K562 (cell line): Measurements from ENCODE around the gene MTMR3. TPM values are rescaled to one million over a fixed set of nuclear protein-coding genes. Genes with fewer than 3 reads are reported as not detected.

Source experiments
- ELF4 ChIP-seq: fragments of 450-650 bp; formaldehyde crosslinking; IDR thresholded peaks from 2 replicates; pipeline ENCODE4 v1.4.0; 2022; ENCODE audit warnings: missing genetic modification characterization
- FUS ChIP-seq: fragments of 200-400 bp; formaldehyde crosslinking; optimal IDR thresholded peaks from 2 replicates; pipeline ENCODE3; 2017; ENCODE audit warnings: low read depth, low read length
- GATAD2A ChIP-seq: fragments of 450-650 bp; IDR thresholded peaks from 2 replicates; pipeline ENCODE4 v1.6.1; 2017
- MEF2D ChIP-seq: conservative IDR thresholded peaks from 2 replicates; pipeline ENCODE4 v1.6.1; 2016; ENCODE audit warnings: low read depth, missing genetic modification characterization, missing compliant biosample characterization
- MYC ChIP-seq, 2 experiments: fragments of 250-450 bp in 1 of 2; sonication (Bioruptor Pico) in 1 of 2; IDR thresholded peaks; 2 replicates each; pipeline versions ENCODE4 v1.5.1 to v1.6.1; 2012 to 2021; ENCODE audit warnings: low read depth in 2 of 2, borderline replicate concordance in 1 of 2, improper control_type of control experiment in 1 of 2, low read length in 1 of 2, mild to moderate bottlenecking in 1 of 2, moderate library complexity in 1 of 2
- RBM14 ChIP-seq: fragments of 200-400 bp; formaldehyde crosslinking; IDR thresholded peaks from 2 replicates; pipeline ENCODE4 v1.6.1; 2018; ENCODE audit warnings: low read depth, mild to moderate bottlenecking, low read length, moderate library complexity, borderline replicate concordance; ENCODE audit not compliant: insufficient read depth
- RERE ChIP-seq: sonication (generic); formaldehyde crosslinking; IDR thresholded peaks from 2 replicates; pipeline ENCODE4 v1.8.0; 2023; ENCODE audit warnings: missing genetic modification reagents, mild to moderate bottlenecking, borderline replicate concordance
- ZBTB33 ChIP-seq: sonication (generic); formaldehyde crosslinking; IDR thresholded peaks from 2 replicates; pipeline ENCODE4 v1.8.1; 2023; ENCODE audit warnings: mild to moderate bottlenecking, missing genetic modification reagents
- ZNF174 ChIP-seq: fragments of 250-450 bp; sonication (Bioruptor Pico); IDR thresholded peaks from 2 replicates; pipeline ENCODE4 v1.4.0; 2020; ENCODE audit warnings: mild to moderate bottlenecking
- ZNF175 ChIP-seq: fragments of 200-800 bp; sonication (Bioruptor generic); IDR thresholded peaks from 2 replicates; pipeline ENCODE4 v1.6.1; 2016; ENCODE audit warnings: low read depth, mild to moderate bottlenecking, missing genetic modification characterization, missing compliant biosample characterization
- ZNF23 ChIP-seq: fragments of 250-450 bp; sonication (Bioruptor Pico); IDR thresholded peaks from 2 replicates; pipeline ENCODE4 v1.4.0; 2020; ENCODE audit warnings: mild to moderate bottlenecking
- ZNF316 ChIP-seq: fragments of 450-650 bp; IDR thresholded peaks from 2 replicates; pipeline ENCODE4 v1.6.1; 2016
- ZNF696 ChIP-seq: fragments of 250-450 bp; sonication (Bioruptor Pico); conservative IDR thresholded peaks from 2 replicates; pipeline ENCODE4 v1.4.0; 2020; ENCODE audit warnings: mild to moderate bottlenecking, moderate library complexity
- ZSCAN29 ChIP-seq: fragments of 450-650 bp; IDR thresholded peaks from 2 replicates; pipeline ENCODE4 v1.6.1; 2017
- polyA plus RNA-seq, 8 experiments: library from polyadenylated mRNA; depleted of rRNA in 4 of 8; stranded (reverse) in 5 of 8; unstranded in 3 of 8; fragments of >200 nt; fragmentation: Nextera tagmentation in 2 of 8; fragmentation: Illumina TruSeq in 1 of 8; extraction: Ambion mirVana in 2 of 8; extraction: Trizol in 1 of 8; gene quantifications; 2 replicates each; pipeline versions ENCODE4 v1.2.1 to v1.2.3, GENCODE V29; 2011 to 2014; ENCODE audit warnings: inconsistent platforms in 1 of 8, missing spikeins in 1 of 8
- total RNA-seq, 7 experiments: library from RNA; depleted of rRNA in 6 of 7; stranded (reverse); fragments of >200 nt in 6 of 7; fragmentation: Illumina TruSeq in 2 of 7; extraction: Trizol in 2 of 7; gene quantifications; 2 replicates each; pipeline versions ENCODE4 v1.2.1 to v1.2.3, GENCODE V29; 2011 to 2021; ENCODE audit warnings: low replicate concordance in 1 of 7
- TF ChIP-seq, protein P1 (sequence below): fragments of 450-650 bp; formaldehyde crosslinking; IDR thresholded peaks from 2 replicates; pipeline ENCODE4 v1.4.0; 2020; ENCODE audit warnings: mild to moderate bottlenecking

MTMR3 gene
- total and polyA plus RNA-seq, 9 of the 15 experiments (the other 6 are each of a cell fraction or from before 2014, with no cell fraction given) = 1.6 to 13.7 (median 7.9) TPM

GRCh38 chr22:29994027-29994715, 111.2 kb downstream of the MTMR3 start (continued):
- no peak for TF ChIP-seq GATAD2A
- TF ChIP-seq RERE = no peak
- no peak for TF ChIP-seq ZBTB33 (CRISPR knock-in tag)
- TF ChIP-seq ZNF23 = no peak
- TF ChIP-seq RBM14 = no peak
- no peak for TF ChIP-seq ZNF174 (CRISPR knock-in tag)
- no peak for TF ChIP-seq ZNF175 (CRISPR knock-in tag)
- no peak for TF ChIP-seq MYC (IDR thresholded peaks at IDR 0.05; ENCODE audit: low read depth, low read length)
- TF ChIP-seq MYC (CRISPR knock-in tag; IDR thresholded peaks at IDR 0.05; ENCODE audit: borderline replicate concordance, low read depth) = no peak
- peak; percentile 69 for TF ChIP-seq ZNF316
- TF ChIP-seq ZSCAN29 = no peak
- no peak for TF ChIP-seq ZNF696
- TF ChIP-seq, protein P1, sequence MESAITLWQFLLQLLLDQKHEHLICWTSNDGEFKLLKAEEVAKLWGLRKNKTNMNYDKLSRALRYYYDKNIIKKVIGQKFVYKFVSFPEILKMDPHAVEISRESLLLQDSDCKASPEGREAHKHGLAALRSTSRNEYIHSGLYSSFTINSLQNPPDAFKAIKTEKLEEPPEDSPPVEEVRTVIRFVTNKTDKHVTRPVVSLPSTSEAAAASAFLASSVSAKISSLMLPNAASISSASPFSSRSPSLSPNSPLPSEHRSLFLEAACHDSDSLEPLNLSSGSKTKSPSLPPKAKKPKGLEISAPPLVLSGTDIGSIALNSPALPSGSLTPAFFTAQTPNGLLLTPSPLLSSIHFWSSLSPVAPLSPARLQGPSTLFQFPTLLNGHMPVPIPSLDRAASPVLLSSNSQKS (CRISPR knock-in tag) = no peak
- TF ChIP-seq ELF4 (CRISPR knock-in tag) = no peak
- no peak for TF ChIP-seq FUS
- no peak for TF ChIP-seq MEF2D (tag)
